Measurements from ENCODE around the gene AKIRIN1. TPM values are rescaled to one million over a fixed set of nuclear protein-coding genes. Genes with fewer than 3 reads are reported as not detected.
A peak's percentile ranks its signal among the peaks of the same experiment; 100 is the strongest.

AKIRIN1 gene
- total RNA-seq = 10 to 100 TPM; 59.0 to 93.1 (median 69.2) TPM

- Histone ChIP-seq H3K36me3 (peaks cover 0 to 14% (median 5%) of the 10 kb centered on the region in 4 donors), H3K4me3 (peak within 1 kb of the TSS; percentile 97 to 100 (median 100)), H3K27me3 (no peaks in the 10 kb centered on the region), H3K27ac (replicated peaks in 1 of 4) (peak within 1 kb of the TSS; percentile 95 to 99 (median 98)), H3K4me1 (peaks cover 19 to 49% (median 40%) of the 10 kb centered on the region in 4 donors), H3K9me3 (no peaks in the 10 kb centered on the region)
- peak; percentile 99 for DNase-seq (ENCODE audit: extremely low spot score)
- intact Hi-C loops (cut with DNase I) = loop anchor here (5.0 kb wide), 2 partner anchors 36 to 134 kb away; partner anchors contain the start of genes NDUFS5 and RRAGC
- under 1% methylated on average over 46 of the region's 76 CpGs for WGBS
- TF ChIP-seq POLR2AphosphoS5 (IDR thresholded peaks at IDR 0.05) (peak; percentile 96 to 98), EP300 (IDR thresholded peaks at IDR 0.05) (no peak), CTCF (IDR thresholded peaks at IDR 0.05) (peak in 2 of 3 experiments; percentile 14 to 45), POLR2A (IDR thresholded peaks at IDR 0.05; ENCODE audit: low read depth) (peak; percentile 97)
These were observed at the start of gene AKIRIN1 for GRCh38 chr1:38990738-38991637. TSS of gene AKIRIN1 (plus strand) at chr1:38991276. CDS start at chr1:38991381, 105 bp downstream.

- DNase-seq (ENCODE audit: extremely low spot score) = no peak
- peaks cover 10 to 13% (median 13%) of the 10 kb centered on the region in 4 donors for H3K4me1 ChIP-seq
These were observed 49.5 kb upstream of the AKIRIN1 start, which contains the start of gene RHBDL2 for GRCh38 chr1:38941527-38942019. TSS of gene RHBDL2 (minus strand) at chr1:38941830. CDS start at chr1:38919212, 22,618 bp downstream.

GRCh38 chr1:38942664-38943428 lies 48.2 kb upstream of the AKIRIN1 start:
- Histone ChIP-seq H3K27ac (replicated peaks in 1 of 4) (no peak overlapping the region), H3K4me1 (peaks cover 10 to 13% (median 13%) of the 10 kb centered on the region in 4 donors), H3K9me3 (no peaks in the 10 kb centered on the region), H3K27me3 (no peaks in the 10 kb centered on the region), H3K4me3 (no peak overlapping the region), H3K36me3 (no peaks in the 10 kb centered on the region)
- TF ChIP-seq POLR2AphosphoS5 (IDR thresholded peaks at IDR 0.05) = no peak
- TF ChIP-seq CTCF (IDR thresholded peaks at IDR 0.05) = no peak
- no peak for TF ChIP-seq EP300 (IDR thresholded peaks at IDR 0.05)
- TF ChIP-seq POLR2A (IDR thresholded peaks at IDR 0.05; ENCODE audit: low read depth) = no peak
- 92% methylated on average over 10 of the region's 10 CpGs for WGBS
- intact Hi-C loops (cut with DNase I) = no loop called here
- no peak for DNase-seq (ENCODE audit: extremely low spot score)

More at GRCh38 chr1:38941527-38942019, 49.5 kb upstream of the AKIRIN1 start, which contains the start of gene RHBDL2:
- Histone ChIP-seq H3K9me3 (no peaks in the 10 kb centered on the region), H3K27ac (replicated peaks in 1 of 4) (no peak within 1 kb of the TSS), H3K27me3 (no peaks in the 10 kb centered on the region), H3K36me3 (no peaks in the 10 kb centered on the region), H3K4me3 (peak within 1 kb of the TSS; percentile 41 to 53 (median 46))
- 40% methylated on average over 13 of the region's 14 CpGs for WGBS
- intact Hi-C loops (cut with DNase I) = no loop called here
- TF ChIP-seq EP300 (IDR thresholded peaks at IDR 0.05) = no peak
- no peak for TF ChIP-seq CTCF (IDR thresholded peaks at IDR 0.05)
- TF ChIP-seq POLR2AphosphoS5 (IDR thresholded peaks at IDR 0.05) = no peak
- TF ChIP-seq POLR2A (IDR thresholded peaks at IDR 0.05; ENCODE audit: low read depth) = no peak

GRCh38 chr1:38944547-38944946 lies 46.5 kb upstream of the AKIRIN1 start:
- WGBS = 91% methylated on average over 4 of the region's 4 CpGs
- TF ChIP-seq POLR2A (IDR thresholded peaks at IDR 0.05; ENCODE audit: low read depth) (no peak), EP300 (IDR thresholded peaks at IDR 0.05) (no peak), POLR2AphosphoS5 (IDR thresholded peaks at IDR 0.05) (no peak), CTCF (IDR thresholded peaks at IDR 0.05) (no peak)
- intact Hi-C loops (cut with DNase I) = no loop called here

More at GRCh38 chr1:38944547-38944946, 46.5 kb upstream of the AKIRIN1 start:
- no peak for DNase-seq (ENCODE audit: extremely low spot score)
- H3K4me3 ChIP-seq = no peak overlapping the region
- H3K27me3 ChIP-seq = no peaks in the 10 kb centered on the region
- H3K4me1 ChIP-seq = peaks cover 10 to 13% (median 13%) of the 10 kb centered on the region in 4 donors
- H3K27ac ChIP-seq (replicated peaks in 1 of 4) = no peak overlapping the region
- no peaks in the 10 kb centered on the region for H3K36me3 ChIP-seq
- no peaks in the 10 kb centered on the region for H3K9me3 ChIP-seq
